ENCODE data around the gene ELANE. TPM values are rescaled to one million over a fixed set of nuclear protein-coding genes. Genes with fewer than 3 reads are reported as not detected.

The ELANE gene
- total and polyA plus RNA-seq, 9 of the 15 experiments (the other 6 are each of a cell fraction or from before 2014, with no cell fraction given) = not detected

- no peaks in the 10 kb centered on the region for H3K27me3 ChIP-seq (ENCODE audit: control insufficient read depth in 2 of 2, insufficient read depth in 2 of 2, low read length in 2 of 2)
- no peak for ATAC-seq
- WGBS (ENCODE audit: insufficient coverage, low coverage, missing lambda C conversion rate) = 81% methylated on average over 6 of the region's 7 CpGs
- in situ Hi-C loops (cut with MboI) = no loop called here
- H3K9ac ChIP-seq (ENCODE audit: insufficient read depth in 1 of 2, low read depth in 2 of 2, low read length in 2 of 2) = peak overlapping the region in 1 of 2 experiments; percentile 77; a peak in 2 of 4 replicates
- H3K36me3 ChIP-seq (ENCODE audit: control insufficient read depth, insufficient read depth, low read length) = peaks cover 68% of the 10 kb centered on the region; the same call in 2 of the 3 replicates
- peaks cover 5% of the 10 kb centered on the region for H3K9me1 ChIP-seq (ENCODE audit: control insufficient read depth, insufficient read depth, low read length)
- ChIA-PET CTCF (ENCODE audit: low intra/inter-chr PET ratio) (interaction anchor here (0.6 kb wide), 1 partner anchor 99 kb away, joined by 3 read pairs; no protein-coding TSS in a partner anchor), POLR2A (interaction anchor here (0.6 to 3.2 kb wide), 2 partner anchors 9 to 11 kb away, joined by 3 to 15 read pairs; partner anchors contain the start of genes MED16 and RNU6-9)
- no peak overlapping the region; the same call in 1 of the 2 replicates for H3K4me2 ChIP-seq (ENCODE audit: insufficient read depth, low read length)
- BruUV-seq (replicated peaks) = no TSS peak
- peaks cover 12% of the 10 kb centered on the region for H4K20me1 ChIP-seq (replicated peaks; ENCODE audit: control insufficient read depth, insufficient read depth, low read length)
- no peak overlapping the region for H3K4me3 ChIP-seq
- H2AFZ ChIP-seq (ENCODE audit: low read depth, low read length) = no peak overlapping the region
- H3K4me1 ChIP-seq (replicated peaks in 1 of 2; ENCODE audit: control insufficient read depth in 2 of 2, insufficient read depth in 2 of 2, low read length in 2 of 2) = peaks cover 48 to 83% of the 10 kb centered on the region in 2 experiments
- peak overlapping the region; percentile 55; the same call in 2 of the 3 replicates for H3K27ac ChIP-seq (ENCODE audit: extremely low read depth, low read depth, low read length)
- H3K9me3 ChIP-seq (replicated peaks; ENCODE audit: control insufficient read depth, insufficient read depth, low read depth, low read length) = no peaks in the 10 kb centered on the region
- FAIRE-seq = no peak
- intact Hi-C loops (cut with micrococcal nuclease) = no loop called here
- no peak for DNase-seq (ENCODE audit: extremely low read depth in 1 of 4, low spot score in 3 of 4)
- H3K79me2 ChIP-seq (ENCODE audit: control insufficient read depth, insufficient read depth, low read length) = peaks cover 67% of the 10 kb centered on the region
- TF ChIP-seq ZFPM2 (CRISPR knock-in tag; IDR thresholded peaks at IDR 0.05) (no peak), RBM34 (IDR thresholded peaks at IDR 0.05; ENCODE audit: borderline replicate concordance, insufficient read depth, low read length) (no peak), POLR2AphosphoS5 (IDR thresholded peaks at IDR 0.05; ENCODE audit: control insufficient read depth, insufficient read depth, low read depth, low read length) (no peak), ZNF217 (CRISPR knock-in tag; IDR thresholded peaks at IDR 0.05) (no peak), ETV6 (IDR thresholded peaks at IDR 0.05; ENCODE audit: borderline replicate concordance in 1 of 2, low read depth in 2 of 2, low read length in 1 of 2) (no peak), ETV6 (CRISPR knock-in tag; IDR thresholded peaks at IDR 0.05; ENCODE audit: borderline replicate concordance) (no peak), POLR2A (conservative IDR thresholded peaks at IDR 0.05) (no peak), HDAC2 (IDR thresholded peaks at IDR 0.05) (0 out of 2 replicates have a peak, but pooled peaks have one; percentile 12), ZKSCAN3 (CRISPR knock-in tag; IDR thresholded peaks at IDR 0.05) (no peak), HDAC6 (IDR thresholded peaks at IDR 0.05; ENCODE audit: low read depth, low read length) (no peak), ZNF347 (CRISPR knock-in tag; IDR thresholded peaks at IDR 0.05; ENCODE audit: low read depth) (no peak), KLF10 (CRISPR knock-in tag; IDR thresholded peaks at IDR 0.05) (no peak), HOMEZ (CRISPR knock-in tag; IDR thresholded peaks at IDR 0.05) (no peak), FOXP1 (CRISPR knock-in tag; IDR thresholded peaks at IDR 0.05) (no peak), ZNF121 (CRISPR knock-in tag; conservative IDR thresholded peaks at IDR 0.05) (0 out of 2 replicates have a peak, but pooled peaks have one; percentile 20), ZNF609 (CRISPR knock-in tag; IDR thresholded peaks at IDR 0.05; ENCODE audit: borderline replicate concordance) (no peak), MCM3 (IDR thresholded peaks at IDR 0.05) (no peak), MEF2A (IDR thresholded peaks at IDR 0.05; ENCODE audit: control insufficient read depth, low read depth, low read length) (no peak)
- TF ChIP-seq, protein P1, sequence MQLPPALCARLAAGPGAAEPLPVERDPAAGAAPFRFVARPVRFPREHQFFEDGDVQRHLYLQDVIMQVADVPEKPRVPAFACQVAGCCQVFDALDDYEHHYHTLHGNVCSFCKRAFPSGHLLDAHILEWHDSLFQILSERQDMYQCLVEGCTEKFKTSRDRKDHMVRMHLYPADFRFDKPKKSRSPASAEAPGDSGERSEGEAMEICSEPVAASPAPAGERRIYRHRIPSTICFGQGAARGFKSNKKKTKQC (CRISPR knock-in tag; IDR thresholded peaks at IDR 0.05) = no peak
Measured at GRCh38 chr19:902093-902370, 49.9 kb downstream of the ELANE start.
